Colonic mucosa (tissue), 4 donors: ENCODE measurements around the gene IL20. TPM values are rescaled to one million over a fixed set of nuclear protein-coding genes. Genes with fewer than 3 reads are reported as not detected.

Experiments used
- DNase-seq: peaks from one replicate; pipeline ENCODE4 v3.0.0-alpha.2; 2020
- H3K27ac ChIP-seq: fragments of 200-600 bp; one replicate; pipeline ENCODE4 v1.8.0; 2021
- H3K27me3 ChIP-seq: fragments of 200-600 bp; one replicate; pipeline ENCODE4 v1.8.0; 2021
- H3K36me3 ChIP-seq: fragments of 200-600 bp; one replicate; pipeline ENCODE4 v1.8.0; 2021
- H3K4me1 ChIP-seq: fragments of 200-600 bp; one replicate; pipeline ENCODE4 v1.8.0; 2021; ENCODE audit warnings: mild to moderate bottlenecking
- H3K4me3 ChIP-seq: fragments of 200-600 bp; one replicate; pipeline ENCODE4 v1.8.0; 2021
- H3K9ac ChIP-seq, 2 donors: one replicate each; pipeline ENCODE4 v1.7.0; 2013; ENCODE audit warnings: control low read depth in 2 of 2, low read depth in 2 of 2, low read length in 2 of 2
- H3K9me3 ChIP-seq: fragments of 200-600 bp; one replicate; pipeline ENCODE4 v1.8.0; 2021
- CTCF ChIP-seq: fragments of 200-600 bp; IDR thresholded peaks from one replicate; pipeline ENCODE4 v1.8.0; 2022; ENCODE audit warnings: antibody characterized with exemption, mild to moderate bottlenecking
- intact Hi-C: fragments of 100-400 bp; cut with DNase I; formaldehyde crosslinking; loops from one replicate; pipeline ENCODE4 v1.14.1; 2022
- total RNA-seq, 2 donors: library from RNA; stranded (reverse); fragmentation: NEBNext Ultra II Directional in 1 of 2; extraction: Animal tissue kit (Norgen Biotek cat#: 25700) in 1 of 2; gene quantifications; one replicate each; pipeline ENCODE4 v1.2.1, GENCODE V29; 2021
- donor health status: healthy.
- donor health status: DM: no; HTN: no; CAD: no.
- donor health status: DM: no; HTN: no; CAD: no.

Gene IL20
- total RNA-seq, 2 donors from 2014 or later: not detected

GRCh38 chr1:206895325-206895724 lies 29.9 kb downstream of the IL20 start:
- Histone ChIP-seq H3K4me1 (no peaks in the 10 kb centered on the region), H3K36me3 (no peaks in the 10 kb centered on the region), H3K27ac (no peak overlapping the region), H3K9ac (no peak overlapping the region), H3K9me3 (no peaks in the 10 kb centered on the region), H3K27me3 (no peaks in the 10 kb centered on the region), H3K4me3 (no peak overlapping the region)
- TF ChIP-seq CTCF: no peak
- intact Hi-C loops: no loop called here
- no peak for DNase-seq

GRCh38 chr1:206895837-206896242 lies 30.4 kb downstream of the IL20 start:
- intact Hi-C loops: no loop called here
- no peaks in the 10 kb centered on the region for H3K27me3 ChIP-seq
- H3K27ac ChIP-seq: no peak overlapping the region
- TF ChIP-seq CTCF: no peak
- DNase-seq: no peak
- no peaks in the 10 kb centered on the region for H3K4me1 ChIP-seq
- H3K9ac ChIP-seq: no peak overlapping the region
- no peaks in the 10 kb centered on the region for H3K36me3 ChIP-seq
- no peaks in the 10 kb centered on the region for H3K9me3 ChIP-seq
- no peak overlapping the region for H3K4me3 ChIP-seq

- Histone ChIP-seq H3K27me3 (no peaks in the 10 kb centered on the region), H3K4me3 (no peak overlapping the region), H3K9ac (no peak overlapping the region), H3K27ac (no peak overlapping the region), H3K36me3 (no peaks in the 10 kb centered on the region), H3K4me1 (no peaks in the 10 kb centered on the region), H3K9me3 (no peaks in the 10 kb centered on the region)
- no peak for DNase-seq
- TF ChIP-seq CTCF: no peak
- intact Hi-C loops: no loop called here
Observed at GRCh38 chr1:206896261-206896660, 30.8 kb downstream of the IL20 start.

GRCh38 chr1:206897175-206897574 lies 31.8 kb downstream of the IL20 start, which contains the start of gene IL24:
IL24 (plus strand) TSS chr1:206897443; CDS start chr1:206897833, 390 bp downstream.
- Histone ChIP-seq H3K4me1 (no peaks in the 10 kb centered on the region), H3K9me3 (no peaks in the 10 kb centered on the region), H3K36me3 (no peaks in the 10 kb centered on the region), H3K27ac (no peak within 1 kb of the TSS), H3K27me3 (no peaks in the 10 kb centered on the region), H3K9ac (no peak within 1 kb of the TSS), H3K4me3 (no peak within 1 kb of the TSS)
- intact Hi-C loops: no loop called here
- TF ChIP-seq CTCF: no peak
- DNase-seq: no peak

- no peak overlapping the region for H3K27ac ChIP-seq
- H3K9me3 ChIP-seq: no peaks in the 10 kb centered on the region
- DNase-seq: no peak
- intact Hi-C loops: no loop called here
- no peak for TF ChIP-seq CTCF
- H3K4me1 ChIP-seq: no peaks in the 10 kb centered on the region
- H3K27me3 ChIP-seq: no peaks in the 10 kb centered on the region
- no peak overlapping the region for H3K4me3 ChIP-seq
- H3K36me3 ChIP-seq: no peaks in the 10 kb centered on the region
- H3K9ac ChIP-seq: no peak overlapping the region
Observed at GRCh38 chr1:206898089-206898914, 32.9 kb downstream of the IL20 start.
